GM21717 (cell line): Measurements from ENCODE around the gene COBLL1.
"Not testable (repeated sequence)": the region's sequence is repeated elsewhere in the genome, so short reads cannot be mapped to it uniquely, and the experiment has no call there.

ENCODE experiments used
- ATAC-seq: cut with Tn5 transposase; IDR thresholded peaks from one replicate; pipeline ENCODE4 v1.9.1; 2021; ENCODE audit warnings: mild to moderate bottlenecking, moderate library complexity; ENCODE audit not compliant: unreplicated experiment

COBLL1 gene, protein sequence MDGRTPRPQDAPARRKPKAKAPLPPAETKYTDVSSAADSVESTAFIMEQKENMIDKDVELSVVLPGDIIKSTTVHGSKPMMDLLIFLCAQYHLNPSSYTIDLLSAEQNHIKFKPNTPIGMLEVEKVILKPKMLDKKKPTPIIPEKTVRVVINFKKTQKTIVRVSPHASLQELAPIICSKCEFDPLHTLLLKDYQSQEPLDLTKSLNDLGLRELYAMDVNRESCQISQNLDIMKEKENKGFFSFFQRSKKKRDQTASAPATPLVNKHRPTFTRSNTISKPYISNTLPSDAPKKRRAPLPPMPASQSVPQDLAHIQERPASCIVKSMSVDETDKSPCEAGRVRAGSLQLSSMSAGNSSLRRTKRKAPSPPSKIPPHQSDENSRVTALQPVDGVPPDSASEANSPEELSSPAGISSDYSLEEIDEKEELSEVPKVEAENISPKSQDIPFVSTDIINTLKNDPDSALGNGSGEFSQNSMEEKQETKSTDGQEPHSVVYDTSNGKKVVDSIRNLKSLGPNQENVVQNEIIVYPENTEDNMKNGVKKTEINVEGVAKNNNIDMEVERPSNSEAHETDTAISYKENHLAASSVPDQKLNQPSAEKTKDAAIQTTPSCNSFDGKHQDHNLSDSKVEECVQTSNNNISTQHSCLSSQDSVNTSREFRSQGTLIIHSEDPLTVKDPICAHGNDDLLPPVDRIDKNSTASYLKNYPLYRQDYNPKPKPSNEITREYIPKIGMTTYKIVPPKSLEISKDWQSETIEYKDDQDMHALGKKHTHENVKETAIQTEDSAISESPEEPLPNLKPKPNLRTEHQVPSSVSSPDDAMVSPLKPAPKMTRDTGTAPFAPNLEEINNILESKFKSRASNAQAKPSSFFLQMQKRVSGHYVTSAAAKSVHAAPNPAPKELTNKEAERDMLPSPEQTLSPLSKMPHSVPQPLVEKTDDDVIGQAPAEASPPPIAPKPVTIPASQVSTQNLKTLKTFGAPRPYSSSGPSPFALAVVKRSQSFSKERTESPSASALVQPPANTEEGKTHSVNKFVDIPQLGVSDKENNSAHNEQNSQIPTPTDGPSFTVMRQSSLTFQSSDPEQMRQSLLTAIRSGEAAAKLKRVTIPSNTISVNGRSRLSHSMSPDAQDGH

DNA sequence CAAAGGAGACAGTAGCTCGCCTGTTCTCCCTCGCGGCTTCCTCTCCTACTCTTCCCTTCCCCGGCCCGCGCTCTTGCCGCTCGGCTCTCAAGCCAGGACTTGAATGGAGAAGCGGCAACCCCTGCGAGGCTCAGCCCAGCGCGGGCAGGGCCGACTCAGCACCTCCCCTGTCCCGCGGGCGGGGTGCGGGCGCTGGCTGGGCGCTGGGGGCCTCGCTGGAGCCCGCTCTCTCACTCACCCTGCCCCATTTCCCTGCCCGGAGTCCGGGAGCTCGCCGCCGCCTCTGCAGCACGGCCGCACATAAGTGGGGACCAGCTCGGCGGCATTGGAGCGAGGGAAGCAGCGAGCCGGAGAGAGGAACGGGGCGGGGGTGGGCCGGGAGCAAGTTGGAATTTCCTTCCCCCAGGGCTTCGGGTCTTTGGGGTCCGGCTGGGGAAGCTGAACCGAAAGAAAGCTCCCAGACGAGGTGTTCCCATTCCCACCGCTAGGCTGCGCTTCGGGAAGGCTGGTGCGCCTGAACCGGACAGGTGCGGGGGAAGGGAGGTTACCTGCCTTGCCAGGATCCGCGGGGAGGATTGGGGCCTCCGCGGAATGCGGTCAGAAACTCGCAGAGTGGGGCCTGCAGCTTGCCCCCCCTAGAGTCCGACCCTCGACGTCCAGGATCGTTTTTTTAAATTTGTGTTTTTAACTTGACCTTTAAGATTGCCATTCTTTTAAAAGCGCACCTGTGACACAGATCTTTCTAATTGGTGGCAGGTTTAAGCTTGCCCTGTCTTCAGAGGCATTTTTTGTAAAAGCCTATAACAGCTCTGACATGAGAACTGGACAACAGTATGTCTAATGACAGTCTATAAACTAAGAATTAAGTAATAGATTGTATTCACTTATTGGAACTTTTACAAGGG, at the start of gene COBLL1:
Gene COBLL1, minus strand, starts transcription at position 105 of the 905 bp plus-strand sequence. CDS start 627 bp downstream, outside the sequence.
- peak; percentile 86 for ATAC-seq

DNA sequence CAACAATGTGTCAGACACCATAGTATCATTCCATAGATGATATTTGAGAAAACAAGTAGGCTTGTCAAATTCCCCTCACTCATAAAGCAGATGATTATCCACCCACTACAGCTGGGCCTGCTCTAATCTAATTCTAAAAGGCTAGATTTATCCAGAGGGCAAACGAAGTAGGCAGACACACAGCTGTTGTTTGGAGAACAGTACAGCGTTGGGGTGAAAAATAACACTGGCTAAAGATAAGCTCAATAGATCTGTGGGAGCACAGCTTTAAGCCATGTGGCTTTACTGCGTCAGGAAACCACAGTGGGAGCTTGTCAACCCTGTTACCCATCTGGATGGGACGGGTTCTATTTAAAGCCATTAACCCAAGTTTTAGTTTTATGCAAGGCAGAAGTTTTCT, 48.9 kb upstream of the COBLL1 start:
- ATAC-seq, result no peak

DNA sequence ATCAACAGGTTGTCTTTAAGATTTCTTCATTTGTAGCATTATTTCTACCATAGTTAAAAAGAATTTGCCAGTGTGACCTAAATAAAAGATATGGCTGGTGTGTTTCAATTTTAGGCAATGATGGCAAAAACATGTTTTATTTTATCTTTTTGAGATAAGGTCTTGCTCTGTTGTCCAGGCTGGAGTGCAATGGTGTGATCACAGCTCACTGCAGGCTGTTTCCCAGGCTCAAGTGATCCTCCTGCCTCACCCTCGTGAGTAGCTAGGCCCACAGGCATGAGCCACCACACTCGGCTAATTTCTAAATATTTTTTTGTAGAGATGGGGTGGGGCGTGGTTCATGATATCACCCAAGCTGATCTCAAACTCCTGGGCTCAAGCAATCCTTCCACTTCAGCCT, 47.0 kb upstream of the COBLL1 start:
- no peak for ATAC-seq

DNA sequence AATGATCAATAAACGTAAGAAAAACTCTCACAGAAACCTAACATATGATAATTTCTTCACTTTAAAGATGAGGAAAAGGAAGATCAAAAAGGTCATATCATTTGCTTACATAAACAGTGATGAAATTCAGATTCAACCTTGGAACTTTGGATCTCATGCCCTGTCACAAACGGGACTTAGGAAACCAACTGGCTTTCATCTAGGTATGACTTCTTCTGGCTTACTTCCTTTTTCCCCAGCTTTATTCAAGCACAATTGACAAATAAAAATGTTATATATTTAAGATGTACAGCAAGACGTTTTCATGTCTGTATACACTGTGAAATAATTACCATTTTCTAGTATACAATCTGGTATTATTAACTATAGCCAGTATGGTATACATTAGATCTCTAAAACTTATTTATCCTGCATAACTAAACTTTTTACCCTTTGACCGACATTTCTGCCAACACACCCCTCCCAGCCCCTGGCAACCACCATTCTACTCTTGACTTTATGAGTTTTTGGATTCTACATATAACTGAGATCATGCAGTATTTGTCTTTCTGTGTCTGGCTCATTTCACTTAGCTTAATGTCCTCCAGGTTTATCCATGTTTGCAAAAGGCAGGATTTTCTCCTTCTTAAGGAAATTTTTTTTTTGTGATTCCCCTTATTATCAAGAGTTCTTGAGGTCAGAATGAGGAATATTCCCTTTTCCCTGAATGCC, 46.0 kb upstream of the COBLL1 start:
- no peak for ATAC-seq

DNA sequence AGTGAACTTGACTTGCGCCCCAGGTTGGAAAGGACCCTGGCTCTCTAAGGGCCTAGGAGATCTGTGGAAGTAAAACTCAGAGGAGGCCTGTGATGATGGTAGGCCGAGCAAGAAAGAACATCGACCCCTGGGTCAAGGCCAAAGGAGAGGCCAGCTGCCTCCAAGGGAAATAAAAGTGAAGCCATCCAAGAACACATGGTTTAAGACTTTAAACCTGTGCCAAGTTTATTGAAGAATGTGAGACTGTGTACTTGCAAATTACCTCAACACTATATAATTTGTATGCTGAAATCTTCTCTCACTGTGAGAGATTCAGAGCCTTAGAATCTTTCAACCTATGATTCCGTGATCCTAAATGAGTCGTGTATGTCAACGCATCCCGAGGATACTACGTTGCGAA, 40.7 kb upstream of the COBLL1 start:
- ATAC-seq, result no peak

DNA sequence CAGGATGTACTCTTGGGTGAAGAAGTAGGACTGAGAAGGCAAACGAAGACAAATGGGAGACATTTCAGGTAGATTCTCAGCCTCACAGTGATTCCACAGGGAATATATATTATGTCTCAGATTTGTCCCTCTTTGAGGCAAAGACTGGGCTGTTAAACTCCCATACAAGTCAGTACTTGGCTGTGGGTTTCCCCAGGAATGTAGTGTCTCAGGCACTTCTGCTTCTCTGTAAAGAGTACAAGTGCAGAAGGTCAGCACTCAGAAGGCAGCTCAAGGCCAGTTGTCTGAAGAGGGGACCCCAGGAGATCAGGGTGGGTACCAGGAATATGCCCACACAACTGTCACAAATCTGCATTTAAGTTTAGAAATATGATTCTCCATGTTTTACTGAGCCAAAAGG, 39.9 kb upstream of the COBLL1 start:
- no peak for ATAC-seq

DNA sequence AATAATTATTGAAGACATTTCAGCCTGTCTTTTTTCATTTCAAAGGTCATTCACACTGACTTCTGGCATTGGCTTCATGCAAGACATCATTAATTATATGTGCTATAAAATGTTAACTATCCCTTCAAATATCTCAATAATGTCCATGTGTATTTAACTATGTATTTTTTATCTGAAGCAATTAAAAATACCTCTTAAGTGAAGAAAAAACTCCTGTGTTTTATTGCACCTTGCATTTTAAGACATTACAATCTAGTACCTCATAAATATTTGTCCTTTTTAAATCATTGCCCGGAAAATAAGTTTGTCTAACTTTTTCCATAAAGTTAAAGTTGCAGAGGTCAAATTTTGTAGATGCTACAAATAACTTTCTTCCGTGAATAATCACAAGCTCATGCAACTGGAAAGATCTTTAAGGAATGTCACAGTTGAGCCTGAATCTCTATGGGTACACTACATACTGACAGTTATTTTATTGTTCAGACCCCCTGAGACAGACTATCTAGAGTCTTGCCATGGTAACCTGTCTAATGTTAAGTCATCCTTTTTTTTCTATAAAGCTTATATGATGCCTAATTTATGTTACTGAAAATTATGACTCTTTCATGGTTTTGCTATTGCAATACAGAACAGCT, 38.4 kb upstream of the COBLL1 start:
- ATAC-seq, result no peak

DNA sequence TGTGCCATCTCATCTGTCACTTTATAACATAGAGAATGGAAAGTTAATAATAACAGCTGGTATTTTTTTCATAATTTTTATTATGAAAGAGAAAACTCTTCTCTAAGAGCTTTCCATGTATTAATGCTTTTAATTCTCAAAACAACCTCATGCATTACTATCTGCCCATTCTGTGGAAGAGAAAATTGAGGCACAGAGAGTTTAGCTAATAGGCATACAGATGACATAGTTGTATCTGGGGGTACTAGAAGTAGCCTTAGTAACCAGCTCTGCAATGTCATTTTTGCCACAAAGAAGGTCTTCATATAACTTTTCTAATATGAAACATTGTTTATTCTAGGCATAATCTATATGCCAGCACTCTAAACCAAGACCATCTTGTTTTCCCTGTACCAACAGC, 36.3 kb upstream of the COBLL1 start:
- ATAC-seq, result no peak

DNA sequence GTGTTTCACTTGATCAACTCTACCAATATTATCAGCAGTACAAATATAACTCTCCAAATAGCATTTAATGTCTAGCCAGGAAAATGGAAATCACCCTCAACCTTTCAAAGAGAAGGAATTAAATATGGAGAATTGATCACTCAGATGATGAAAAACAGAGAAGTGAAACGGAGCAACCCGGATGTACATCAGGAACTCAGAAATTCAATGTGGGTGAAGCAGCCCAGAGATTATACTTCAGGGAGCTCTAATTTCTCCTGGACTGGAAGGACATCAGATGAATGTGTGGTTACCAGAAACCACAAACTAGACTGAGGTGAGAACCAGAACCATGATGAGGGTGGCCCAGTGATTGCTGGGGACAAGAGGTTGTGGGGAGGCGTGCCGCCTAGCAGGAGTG, 35.5 kb upstream of the COBLL1 start:
- ATAC-seq, result no peak

DNA sequence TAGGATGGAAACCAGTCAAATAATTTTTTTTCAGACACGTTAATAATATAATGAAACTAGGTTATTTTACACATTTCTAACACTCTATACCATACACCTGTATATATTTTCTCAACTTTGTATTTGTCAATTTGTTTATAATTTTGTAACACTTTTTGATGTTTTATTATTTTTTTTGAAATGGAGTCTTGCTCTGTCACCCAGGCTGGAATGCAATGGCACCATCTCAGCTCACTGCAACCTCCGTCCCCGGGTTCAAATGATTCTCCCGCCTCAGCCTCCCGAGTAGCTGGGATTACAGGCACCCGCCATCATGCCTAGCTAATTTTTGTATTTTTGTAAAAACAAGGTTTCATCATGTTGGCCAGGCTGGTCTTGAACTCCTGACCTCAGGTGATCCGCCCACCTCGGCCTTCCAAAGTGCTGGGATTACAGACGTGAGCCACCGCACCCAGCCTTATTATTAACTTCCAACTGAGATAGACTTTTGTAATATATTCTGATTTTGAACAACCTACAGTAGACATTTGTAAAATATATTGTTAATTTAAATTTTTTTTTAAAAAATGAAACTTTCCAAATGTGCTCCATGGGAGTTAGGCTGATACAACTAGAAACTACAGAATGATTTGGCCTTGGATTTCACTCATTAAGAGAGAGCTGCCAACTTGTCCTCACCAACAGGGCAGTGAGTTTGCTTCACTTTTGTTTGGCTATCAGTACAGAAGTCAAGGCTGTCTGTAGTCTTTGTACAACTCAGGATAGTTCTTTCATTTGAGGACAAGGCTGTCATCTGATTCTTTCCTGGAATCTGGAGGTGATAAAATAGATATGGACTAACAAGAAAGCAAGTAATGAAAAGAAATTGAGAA, 33.9 kb upstream of the COBLL1 start:
- ATAC-seq, result no peak

DNA sequence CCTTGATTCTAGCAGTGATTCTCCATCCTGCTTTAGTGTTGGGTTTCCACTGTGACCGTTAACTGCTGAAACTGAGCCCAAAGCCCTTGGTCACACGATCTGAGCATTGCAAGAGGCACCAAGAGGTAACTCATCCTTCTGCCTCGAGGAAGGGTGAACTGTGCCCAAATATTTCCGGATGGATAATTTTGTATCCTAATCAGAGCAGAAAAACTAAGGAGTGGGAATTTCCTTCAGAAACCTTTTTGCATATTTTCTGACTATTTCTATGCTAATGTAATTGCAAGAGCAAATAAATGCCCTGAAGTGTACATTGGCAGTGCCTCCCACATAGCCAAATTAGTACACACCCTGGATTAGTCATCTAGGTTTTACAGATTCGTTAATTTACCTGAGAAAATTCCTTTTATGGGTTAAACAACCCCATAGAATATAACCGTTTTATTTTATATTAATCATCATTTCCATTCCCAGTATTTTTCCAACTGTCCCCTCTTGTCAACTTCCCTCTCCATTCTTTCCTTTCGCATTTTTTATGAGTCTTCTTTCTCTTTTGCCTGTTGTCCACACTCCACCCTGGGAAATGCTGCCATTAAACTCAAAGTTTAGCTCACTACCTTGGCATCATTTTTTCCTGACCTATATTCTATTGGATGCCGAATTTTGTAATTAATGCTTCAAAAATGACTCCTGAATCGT, 31.7 kb upstream of the COBLL1 start:
- no peak for ATAC-seq

DNA sequence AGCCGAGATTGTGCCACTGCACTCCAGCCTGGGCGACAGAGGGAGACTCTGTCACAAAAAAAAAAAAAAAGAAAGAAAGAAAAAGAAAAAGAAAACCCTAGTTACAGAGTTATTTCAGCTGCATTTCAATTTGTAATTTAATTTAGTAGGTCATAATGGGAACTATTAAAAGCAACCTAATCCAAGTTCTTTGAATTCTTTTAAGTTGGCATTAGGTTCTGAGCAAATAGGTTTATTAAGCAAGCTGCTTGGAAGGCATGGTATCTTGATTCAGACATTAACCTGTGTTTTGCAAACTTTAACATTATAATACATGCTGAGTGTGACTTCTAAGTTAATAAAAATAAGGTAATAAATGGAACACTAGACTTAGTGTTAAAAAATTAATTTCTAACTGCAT, 29.8 kb upstream of the COBLL1 start:
- no peak for ATAC-seq

DNA sequence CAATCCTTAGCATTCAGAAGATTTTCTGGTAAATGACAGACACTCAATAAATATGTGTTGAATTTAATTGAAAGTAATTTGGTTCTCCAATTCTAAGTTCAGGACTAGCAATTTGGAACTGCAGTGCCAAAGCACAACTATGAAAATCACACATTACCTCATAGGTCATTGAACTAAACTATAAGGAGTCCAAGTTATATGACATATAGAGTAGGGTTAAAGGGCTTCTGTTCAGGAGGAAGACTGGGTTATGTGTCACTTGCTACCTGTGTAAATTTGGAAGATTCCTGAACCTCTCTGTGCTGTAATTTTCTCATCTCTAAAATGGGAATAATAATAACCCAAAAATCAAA, 27.8 kb upstream of the COBLL1 start:
- ATAC-seq, result no peak

DNA sequence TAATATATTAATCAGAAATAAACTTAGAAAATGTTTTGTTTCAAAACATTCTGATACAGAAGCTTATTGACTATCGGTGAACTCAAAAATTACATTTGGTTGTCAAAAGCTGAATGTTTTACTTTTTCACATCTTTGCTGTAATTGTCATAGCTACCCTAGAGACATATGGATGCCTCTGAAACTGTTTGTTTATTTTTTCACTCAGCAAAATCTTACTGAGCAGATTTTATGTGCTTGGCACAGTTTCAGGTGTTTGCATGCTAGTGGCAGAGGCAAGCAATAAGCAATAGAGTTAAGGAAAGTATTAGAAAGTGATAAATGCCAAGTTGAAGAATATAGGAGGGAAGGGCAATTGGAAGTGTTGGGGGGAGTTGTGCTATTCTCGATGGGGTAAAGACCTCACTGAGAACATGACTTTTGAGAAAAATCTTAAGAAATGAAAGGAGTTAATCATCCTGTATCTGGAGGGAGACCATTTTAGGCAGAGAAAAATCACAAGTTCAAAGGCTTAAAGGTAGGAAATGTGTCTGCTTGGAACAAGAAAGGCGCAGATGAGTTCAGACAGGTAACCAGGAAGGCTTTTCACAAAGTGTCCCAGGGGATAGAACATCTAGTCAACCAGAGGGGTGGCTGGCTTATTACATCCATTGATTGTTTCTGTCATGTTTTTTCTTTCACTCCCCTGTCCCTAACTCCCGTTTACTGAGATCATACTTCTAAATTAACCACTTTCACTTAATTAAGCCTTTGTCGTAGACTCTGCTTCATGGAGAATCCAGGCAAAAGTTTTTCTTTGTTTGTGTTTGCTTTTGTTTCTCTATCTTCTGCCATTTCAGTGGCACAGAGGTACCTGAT, 27.2 kb upstream of the COBLL1 start:
- ATAC-seq, result no peak

DNA sequence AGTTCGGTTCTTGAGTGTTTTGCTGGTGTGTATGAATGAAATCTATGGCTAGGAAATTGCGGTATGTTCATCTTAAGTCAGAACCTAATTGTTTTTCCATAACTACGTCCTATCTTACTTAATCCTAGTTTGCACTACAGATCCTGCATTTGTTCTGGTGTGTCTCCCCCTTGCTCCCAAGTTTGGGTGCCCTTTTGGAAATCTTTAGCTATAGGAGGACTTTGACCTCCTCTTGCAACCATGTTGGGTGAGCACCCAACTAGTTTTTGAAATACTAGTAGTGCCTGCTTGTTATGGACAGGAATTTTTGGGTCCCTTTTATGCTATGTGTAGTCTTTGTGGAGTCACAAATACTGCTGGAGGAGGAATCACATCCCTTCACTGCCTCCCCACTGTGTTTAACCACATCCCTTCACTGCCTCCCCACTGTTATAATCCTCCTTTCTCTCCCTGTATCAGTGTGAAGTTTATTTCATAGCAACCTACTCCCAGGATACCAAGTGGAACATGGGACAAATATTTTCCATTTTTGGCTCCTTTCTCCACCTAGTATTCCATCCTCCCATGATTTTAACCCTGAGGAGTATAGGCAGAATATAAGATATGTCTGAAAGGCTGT, 26.3 kb upstream of the COBLL1 start:
- ATAC-seq, result no peak

DNA sequence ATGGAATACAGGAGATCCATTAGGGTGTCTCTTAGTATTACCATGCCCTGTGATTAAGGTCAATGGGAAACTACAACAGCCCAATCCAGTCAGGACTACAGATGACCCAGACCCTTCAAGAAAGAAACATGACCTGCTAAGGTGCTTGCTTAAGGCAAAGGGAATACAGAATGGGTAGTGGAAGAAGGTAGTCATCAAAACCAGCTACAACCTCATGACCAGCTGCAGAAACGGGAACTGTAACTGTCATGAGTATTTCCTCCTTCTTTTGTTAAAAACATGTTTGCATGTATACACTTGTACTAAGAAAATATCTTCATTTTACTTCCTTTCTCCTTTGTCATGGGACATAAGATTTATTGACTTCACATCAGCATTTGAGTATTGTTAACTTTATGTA, 24.8 kb upstream of the COBLL1 start:
- ATAC-seq, result not testable (repeated sequence)

DNA sequence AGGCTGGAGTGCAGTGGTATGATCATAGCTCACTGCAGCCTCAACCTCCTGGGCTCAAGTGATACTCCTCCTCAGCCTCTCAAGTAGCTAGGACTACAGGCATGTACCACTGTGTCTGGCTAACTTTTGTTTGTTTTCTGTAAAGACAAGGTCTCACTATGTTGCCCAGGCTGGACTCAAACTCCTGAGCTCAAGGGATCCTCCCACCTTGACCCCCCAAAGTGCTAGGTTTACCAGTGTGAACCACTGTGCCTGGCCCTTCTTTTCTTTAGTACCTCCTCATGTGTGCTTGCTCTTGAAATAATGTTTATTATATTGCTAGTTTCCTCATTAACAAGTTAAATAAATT, 19.0 kb upstream of the COBLL1 start:
- no peak for ATAC-seq
